NCI-H2107 treated with DMSO at 0.1 percent for 48 hours (cell line): ENCODE data around the gene LPCAT2.

ENCODE experiments used
- DNase-seq: peaks from one replicate; lab custom pipeline; 2025; ENCODE audit not compliant: unreplicated experiment; lab: John Stamatoyannopoulos, UW

The LPCAT2 gene

GRCh38 chr16:55502801-55503366 lies 6.0 kb upstream of the LPCAT2 start:
- no peak for DNase-seq

DNA sequence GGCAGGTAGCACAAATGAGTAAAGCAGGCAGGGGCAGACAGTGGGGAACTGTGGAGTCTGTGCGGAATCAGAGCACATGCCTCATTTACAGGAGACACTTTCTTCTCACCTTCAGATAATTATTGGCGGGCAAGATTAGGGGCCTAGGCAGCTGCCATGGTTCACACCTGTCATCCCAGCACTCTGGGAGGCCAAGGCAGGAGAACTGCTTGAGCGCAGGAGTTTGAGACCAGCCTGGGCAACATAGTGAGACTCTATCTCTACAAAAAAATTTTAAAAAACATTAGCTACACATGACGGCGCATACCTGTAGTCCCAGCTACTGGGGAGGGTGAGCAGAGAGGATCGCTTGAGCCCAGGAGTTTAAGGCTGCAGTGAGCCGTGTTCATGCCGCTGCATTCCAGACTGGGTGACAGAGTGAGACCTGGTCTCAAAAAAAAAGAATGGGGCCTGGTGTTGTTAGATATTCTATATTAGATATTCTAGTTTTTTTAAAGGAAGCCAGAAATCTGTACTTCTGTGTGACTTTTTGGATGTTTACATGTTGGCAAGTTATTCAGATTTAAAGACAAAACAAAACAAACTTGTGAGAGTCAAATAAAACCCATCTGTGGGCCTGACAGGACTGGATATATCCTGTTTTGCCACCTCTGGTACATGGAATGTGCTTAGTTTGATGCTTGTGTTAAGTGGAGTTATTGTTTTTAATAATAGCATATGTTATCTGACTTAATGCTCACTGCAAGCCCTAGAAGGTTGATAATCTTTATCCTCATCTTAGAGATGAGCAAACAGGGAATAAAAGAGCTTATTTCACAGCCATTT lies 4.9 kb upstream of the LPCAT2 start:
- no peak for DNase-seq

DNA sequence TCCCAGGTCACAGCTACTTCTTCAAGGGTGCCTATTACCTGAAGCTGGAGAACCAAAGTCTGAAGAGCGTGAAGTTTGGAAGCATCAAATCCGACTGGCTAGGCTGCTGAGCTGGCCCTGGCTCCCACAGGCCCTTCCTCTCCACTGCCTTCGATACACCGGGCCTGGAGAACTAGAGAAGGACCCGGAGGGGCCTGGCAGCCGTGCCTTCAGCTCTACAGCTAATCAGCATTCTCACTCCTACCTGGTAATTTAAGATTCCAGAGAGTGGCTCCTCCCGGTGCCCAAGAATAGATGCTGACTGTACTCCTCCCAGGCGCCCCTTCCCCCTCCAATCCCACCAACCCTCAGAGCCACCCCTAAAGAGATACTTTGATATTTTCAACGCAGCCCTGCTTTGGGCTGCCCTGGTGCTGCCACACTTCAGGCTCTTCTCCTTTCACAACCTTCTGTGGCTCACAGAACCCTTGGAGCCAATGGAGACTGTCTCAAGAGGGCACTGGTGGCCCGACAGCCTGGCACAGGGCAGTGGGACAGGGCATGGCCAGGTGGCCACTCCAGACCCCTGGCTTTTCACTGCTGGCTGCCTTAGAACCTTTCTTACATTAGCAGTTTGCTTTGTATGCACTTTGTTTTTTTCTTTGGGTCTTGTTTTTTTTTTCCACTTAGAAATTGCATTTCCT lies 3.4 kb upstream of the LPCAT2 start:
- DNase-seq: no peak

DNA sequence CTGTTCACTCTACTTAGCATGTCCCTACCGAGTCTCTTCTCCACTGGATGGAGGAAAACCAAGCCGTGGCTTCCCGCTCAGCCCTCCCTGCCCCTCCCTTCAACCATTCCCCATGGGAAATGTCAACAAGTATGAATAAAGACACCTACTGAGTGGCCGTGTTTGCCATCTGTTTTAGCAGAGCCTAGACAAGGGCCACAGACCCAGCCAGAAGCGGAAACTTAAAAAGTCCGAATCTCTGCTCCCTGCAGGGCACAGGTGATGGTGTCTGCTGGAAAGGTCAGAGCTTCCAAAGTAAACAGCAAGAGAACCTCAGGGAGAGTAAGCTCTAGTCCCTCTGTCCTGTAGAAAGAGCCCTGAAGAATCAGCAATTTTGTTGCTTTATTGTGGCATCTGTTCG lies 2.8 kb upstream of the LPCAT2 start:
- no peak for DNase-seq

GRCh38 chr16:55506708-55507107 lies 2.2 kb upstream of the LPCAT2 start:
- no peak for DNase-seq

DNA sequence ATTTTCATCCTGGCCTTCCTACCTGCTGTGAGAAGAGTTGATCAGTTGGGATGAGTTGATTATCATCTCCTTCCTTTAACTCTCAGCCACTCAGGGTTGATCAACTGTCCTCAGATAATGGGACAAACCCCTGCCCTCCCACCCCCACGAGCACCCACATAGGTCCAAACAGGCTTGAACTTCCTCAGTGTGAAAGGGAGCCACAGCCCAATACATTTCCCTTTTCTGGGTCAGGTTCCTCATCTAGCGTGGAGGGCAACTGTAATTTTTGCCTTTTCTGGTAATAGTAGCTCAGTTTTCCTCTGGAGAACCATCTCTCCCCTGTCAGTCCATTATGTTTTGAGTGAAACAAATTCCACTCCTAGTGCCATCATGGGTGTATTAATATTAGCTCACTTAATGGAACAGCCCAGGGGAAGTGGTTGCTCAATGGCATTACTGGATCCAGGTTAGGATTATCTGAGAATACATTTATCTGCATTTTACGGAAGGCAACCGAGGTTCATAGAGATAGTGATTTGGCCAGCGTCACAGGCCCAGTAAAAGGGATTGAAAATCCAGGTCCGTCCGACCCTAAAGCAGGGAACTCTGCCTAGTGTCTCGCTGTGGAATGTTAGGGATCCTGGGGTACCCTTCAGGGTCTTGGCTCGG lies 476 bp upstream of the LPCAT2 start:
- DNase-seq: no peak

DNA sequence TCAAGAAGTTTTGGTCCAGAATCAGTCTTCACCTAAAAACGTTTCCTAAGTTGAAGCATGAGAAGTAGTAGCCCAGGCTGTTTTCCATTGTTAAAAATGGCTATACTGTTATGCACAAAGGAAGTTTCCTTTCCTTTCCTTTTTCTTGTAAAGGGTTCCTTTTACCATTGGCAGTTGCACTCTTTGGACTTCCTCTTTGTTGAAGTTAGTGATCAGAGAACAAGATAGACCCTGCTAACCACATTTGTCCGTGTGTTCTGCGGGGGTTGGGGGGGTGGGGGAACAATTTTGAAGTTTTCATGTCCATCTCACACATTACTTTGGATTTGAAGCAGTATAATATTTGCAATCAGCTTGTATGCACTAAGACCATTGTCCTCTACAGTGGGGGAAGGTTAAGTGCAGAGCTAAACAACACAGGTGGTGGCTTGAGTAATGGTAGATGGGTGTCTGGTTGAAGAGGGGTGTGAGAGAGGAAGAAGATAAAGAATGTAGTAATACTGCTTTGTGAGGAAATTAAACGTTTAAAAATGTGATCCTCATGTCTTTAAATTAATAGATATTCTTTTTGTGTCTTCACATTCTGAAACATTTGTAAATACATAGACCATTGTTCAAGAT lies 1.4 kb downstream of the LPCAT2 start:
- no peak for DNase-seq

GRCh38 chr16:55512941-55513340 lies 4.1 kb downstream of the LPCAT2 start:
- no peak for DNase-seq

DNA sequence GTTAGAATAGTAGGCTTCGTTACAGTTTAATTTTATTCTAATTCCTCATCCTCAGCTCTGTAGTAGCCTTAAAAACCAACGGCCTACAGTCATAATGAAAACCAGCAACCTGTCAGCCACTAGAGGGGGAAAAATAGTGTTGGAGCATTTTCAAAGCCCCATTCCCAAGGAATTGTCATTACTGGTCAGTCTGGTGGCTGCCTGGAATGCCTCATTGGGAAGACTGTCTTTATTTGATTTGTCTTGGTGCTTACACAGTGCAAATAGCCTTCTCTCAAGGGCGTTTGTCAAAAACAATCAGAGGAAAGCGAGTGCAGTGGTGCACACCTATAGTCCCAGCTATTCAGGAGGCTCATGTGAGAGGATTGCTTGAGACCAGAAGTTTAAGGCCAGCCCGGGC lies 4.7 kb downstream of the LPCAT2 start:
- no peak for DNase-seq

GRCh38 chr16:55515111-55515510 lies 6.2 kb downstream of the LPCAT2 start:
- DNase-seq: no peak

GRCh38 chr16:55521792-55522191 lies 12.9 kb downstream of the LPCAT2 start:
- DNase-seq: no peak

DNA sequence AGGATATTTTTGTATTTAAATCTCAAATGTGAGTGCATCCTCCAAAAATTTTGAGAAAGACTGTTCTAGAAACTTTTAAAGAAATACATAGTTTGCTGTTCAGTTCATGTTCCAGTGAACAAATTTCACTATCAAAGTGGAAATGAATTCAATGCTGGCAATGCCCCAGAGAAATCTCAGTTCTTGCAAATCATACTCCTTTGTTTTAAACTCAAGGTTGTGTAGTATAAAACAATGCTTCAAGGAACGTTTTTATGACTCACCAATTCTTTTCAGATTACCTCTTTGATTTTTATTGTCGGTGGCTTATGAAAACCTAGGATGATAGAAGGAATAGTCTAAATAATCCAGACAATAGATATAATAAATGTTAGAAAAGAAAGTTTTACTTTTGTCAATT lies 17.6 kb downstream of the LPCAT2 start:
- no peak for DNase-seq

DNA sequence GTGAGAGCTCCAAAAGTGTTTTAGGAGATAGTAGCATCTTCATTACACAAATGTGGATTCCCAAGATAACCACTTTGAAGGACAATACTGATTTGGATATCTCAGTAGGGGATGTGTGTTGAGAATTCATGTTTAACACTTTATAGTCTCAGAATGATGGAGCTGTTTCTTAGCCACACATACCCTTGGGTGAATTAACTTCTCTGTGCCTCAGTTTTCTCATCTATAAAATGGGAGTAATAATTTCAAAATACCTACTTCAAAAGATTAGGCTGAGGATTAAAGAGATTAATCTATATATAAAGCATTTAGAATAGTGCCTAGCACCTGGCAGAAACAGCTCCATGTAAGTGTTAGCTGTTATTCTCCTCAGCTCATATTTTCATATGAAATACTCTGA lies 19.0 kb downstream of the LPCAT2 start:
- no peak for DNase-seq

GRCh38 chr16:55529018-55529417 lies 20.1 kb downstream of the LPCAT2 start:
- DNase-seq: no peak

DNA sequence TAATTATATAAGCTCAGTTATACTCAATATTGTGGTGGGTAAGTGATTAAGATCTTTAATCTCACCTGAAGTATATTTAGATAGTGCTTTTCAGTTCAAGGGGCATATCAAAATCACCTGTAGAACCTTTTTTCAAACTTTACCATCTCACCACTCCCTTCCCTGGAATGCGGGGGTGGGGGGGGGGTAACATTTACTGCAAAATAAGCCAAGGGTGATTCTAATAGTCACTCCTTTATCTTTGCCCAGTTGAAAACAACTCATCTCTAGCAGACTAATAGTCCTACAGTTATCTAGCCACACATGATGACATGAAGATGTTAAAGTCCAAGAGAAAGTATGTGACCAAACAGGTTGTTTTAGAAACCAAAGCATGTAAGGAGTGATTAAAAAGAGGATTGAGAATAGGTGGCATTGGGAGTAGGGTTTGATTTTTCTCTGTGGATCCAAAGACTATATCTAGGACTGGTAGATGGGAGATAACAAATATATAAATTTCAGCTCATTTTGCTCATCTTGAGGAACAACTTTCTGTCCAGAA lies 21.5 kb downstream of the LPCAT2 start:
- no peak for DNase-seq

GRCh38 chr16:55532227-55532626 lies 23.4 kb downstream of the LPCAT2 start:
- no peak for DNase-seq

- DNase-seq: no peak
Measured at GRCh38 chr16:55534756-55535155, 25.9 kb downstream of the LPCAT2 start.

DNA sequence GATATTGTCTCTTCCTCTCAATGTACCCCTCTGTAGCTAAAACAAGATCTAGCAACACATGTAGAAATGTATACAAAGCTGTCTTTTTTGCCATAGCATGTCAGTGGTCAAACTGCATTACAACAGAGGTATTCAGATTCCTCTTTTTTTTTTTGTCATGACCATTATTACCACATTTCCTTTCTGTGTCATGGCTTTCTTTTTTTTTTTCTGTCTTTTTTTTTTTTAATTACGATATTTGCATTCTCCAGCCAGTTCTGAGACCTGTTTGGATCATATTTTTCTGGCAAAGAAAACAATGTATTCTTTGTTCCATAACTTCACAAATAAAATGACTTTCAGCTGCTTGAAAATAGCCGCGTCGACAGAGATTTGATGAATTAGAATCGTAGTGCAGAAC lies 30.2 kb downstream of the LPCAT2 start:
- DNase-seq: no peak

DNA sequence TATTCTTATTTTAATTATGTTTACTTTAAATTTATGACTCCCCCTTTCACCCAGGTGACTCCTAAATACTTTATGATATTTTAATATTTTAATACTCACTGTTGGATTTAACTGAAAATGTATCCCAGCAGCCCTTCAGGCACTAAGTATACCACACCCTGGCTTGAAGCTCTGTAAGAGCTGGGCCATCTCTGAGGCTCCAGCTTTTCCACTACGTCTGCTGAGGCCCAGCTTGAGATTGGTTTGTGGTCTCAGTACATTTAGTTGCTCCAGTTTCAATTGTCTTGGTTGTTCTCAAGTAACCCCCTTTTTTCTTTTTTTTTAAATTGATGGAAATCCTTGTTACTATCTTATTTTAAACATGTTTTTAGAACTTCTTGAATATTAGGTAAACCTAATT lies 30.6 kb downstream of the LPCAT2 start:
- DNase-seq: no peak

- DNase-seq: no peak
Measured at GRCh38 chr16:55540221-55540620, 31.3 kb downstream of the LPCAT2 start.

GRCh38 chr16:55542459-55543082 lies 33.7 kb downstream of the LPCAT2 start:
- no peak for DNase-seq
